GM21723 (cell line): Measurements from ENCODE around the gene TSPEAR.

ENCODE experiments used
- ATAC-seq: cut with Tn5 transposase; IDR thresholded peaks from one replicate; pipeline ENCODE4 v1.9.1; 2021; ENCODE audit warnings: mild to moderate bottlenecking, moderate library complexity; ENCODE audit not compliant: unreplicated experiment

Gene TSPEAR

GRCh38 chr21:44723177-44724131, 12.1 kb upstream of the TSPEAR start:
- ATAC-seq = no peak

GRCh38 chr21:44722731-44723130, 11.4 kb upstream of the TSPEAR start:
- no peak for ATAC-seq

GRCh38 chr21:44720170-44720569, 8.8 kb upstream of the TSPEAR start:
- no peak for ATAC-seq

GRCh38 chr21:44718571-44718970, 7.2 kb upstream of the TSPEAR start:
- no peak for ATAC-seq

GRCh38 chr21:44718093-44718492, 6.7 kb upstream of the TSPEAR start:
- no peak for ATAC-seq

- no peak for ATAC-seq
These were observed 5.6 kb upstream of the TSPEAR start for GRCh38 chr21:44716984-44717383.

- no peak for ATAC-seq
These were observed 3.5 kb upstream of the TSPEAR start for GRCh38 chr21:44714905-44715304.

- no peak for ATAC-seq
These were observed 2.5 kb upstream of the TSPEAR start for GRCh38 chr21:44713846-44714245.

- ATAC-seq = no peak
These were observed 1.8 kb upstream of the TSPEAR start for GRCh38 chr21:44713130-44713529.

GRCh38 chr21:44712203-44713028, 1.0 kb upstream of the TSPEAR start:
- no peak for ATAC-seq

- no peak for ATAC-seq
These were observed 531 bp downstream of the TSPEAR start for GRCh38 chr21:44710756-44711326.

- ATAC-seq = no peak
These were observed 1.1 kb downstream of the TSPEAR start for GRCh38 chr21:44710294-44710665.

GRCh38 chr21:44709426-44710293, 1.7 kb downstream of the TSPEAR start:
- ATAC-seq = no peak

- no peak for ATAC-seq
These were observed 2.4 kb downstream of the TSPEAR start for GRCh38 chr21:44708866-44709425.

GRCh38 chr21:44708213-44708865, 3.0 kb downstream of the TSPEAR start:
- ATAC-seq = no peak

- no peak for ATAC-seq
These were observed 4.4 kb downstream of the TSPEAR start for GRCh38 chr21:44706706-44707581.

- no peak for ATAC-seq
These were observed 5.2 kb downstream of the TSPEAR start for GRCh38 chr21:44706026-44706705.

GRCh38 chr21:44704636-44705001, 6.8 kb downstream of the TSPEAR start:
- ATAC-seq = no peak
